ENCODE measurements around the gene SLC2A9. TPM values are rescaled to one million over a fixed set of nuclear protein-coding genes. Genes with fewer than 3 reads are reported as not detected.

SLC2A9 gene
- polyA plus RNA-seq, 1 donor from 2014 or later = not detected

- no peak overlapping the region for H3K27ac ChIP-seq (ENCODE audit: low read length)
- no peaks in the 10 kb centered on the region for H3K27me3 ChIP-seq (ENCODE audit: insufficient read depth, low read depth, low read length)
- H3K4me3 ChIP-seq (ENCODE audit: low read length) = no peak overlapping the region
- H4K20me1 ChIP-seq (ENCODE audit: insufficient read depth) = no peaks in the 10 kb centered on the region
- H3K9ac ChIP-seq (ENCODE audit: low read length) = no peak overlapping the region
- no peaks in the 10 kb centered on the region for H3F3A ChIP-seq (ENCODE audit: insufficient read depth, low read length, poor library complexity, severe bottlenecking)
- H3K4me2 ChIP-seq (ENCODE audit: low read length) = no peak overlapping the region
- H2AFZ ChIP-seq (ENCODE audit: low read depth, low read length) = no peak overlapping the region
- H3K9me3 ChIP-seq (ENCODE audit: low read length) = no peaks in the 10 kb centered on the region
- H3K36me3 ChIP-seq (ENCODE audit: insufficient read depth, low read length) = no peaks in the 10 kb centered on the region
- TF ChIP-seq CTCF (IDR thresholded peaks at IDR 0.05; ENCODE audit: poor library complexity, severe bottlenecking) (no peak), REST (IDR thresholded peaks at IDR 0.05; ENCODE audit: borderline replicate concordance) (no peak), TAF1 (IDR thresholded peaks at IDR 0.05; ENCODE audit: low read depth) (no peak), POLR2AphosphoS5 (IDR thresholded peaks at IDR 0.05) (no peak), EZH2 (IDR thresholded peaks at IDR 0.05; ENCODE audit: borderline replicate concordance, insufficient read depth, low read length, poor library complexity, severe bottlenecking) (no peak), MXI1 (conservative IDR thresholded peaks at IDR 0.05; ENCODE audit: poor library complexity, severe bottlenecking) (no peak), RAD21 (conservative IDR thresholded peaks at IDR 0.05) (no peak), EP300 (conservative IDR thresholded peaks at IDR 0.05; ENCODE audit: poor library complexity, severe bottlenecking) (no peak), SMC3 (conservative IDR thresholded peaks at IDR 0.05; ENCODE audit: poor library complexity) (no peak)
- H3K79me2 ChIP-seq (replicated peaks; ENCODE audit: insufficient read depth, low read length) = no peaks in the 10 kb centered on the region
- no peaks in the 10 kb centered on the region for H3K9me2 ChIP-seq (ENCODE audit: insufficient read depth, low read length)
Measured at GRCh38 chr4:9859810-9860209, 161.5 kb downstream of the SLC2A9 start.

- Histone ChIP-seq H3K9me3 (ENCODE audit: low read length) (peaks cover 3% of the 10 kb centered on the region), H3K4me2 (ENCODE audit: low read length) (no peak overlapping the region), H2AFZ (ENCODE audit: low read depth, low read length) (no peak overlapping the region), H3F3A (ENCODE audit: insufficient read depth, low read length, poor library complexity, severe bottlenecking) (no peaks in the 10 kb centered on the region), H3K4me3 (ENCODE audit: low read length) (no peak overlapping the region), H4K20me1 (ENCODE audit: insufficient read depth) (no peaks in the 10 kb centered on the region), H3K9me2 (ENCODE audit: insufficient read depth, low read length) (no peaks in the 10 kb centered on the region), H3K27me3 (ENCODE audit: insufficient read depth, low read depth, low read length) (no peaks in the 10 kb centered on the region), H3K79me2 (replicated peaks; ENCODE audit: insufficient read depth, low read length) (no peaks in the 10 kb centered on the region), H3K36me3 (ENCODE audit: insufficient read depth, low read length) (no peaks in the 10 kb centered on the region), H3K27ac (ENCODE audit: low read length) (no peak overlapping the region), H3K9ac (ENCODE audit: low read length) (no peak overlapping the region)
- TF ChIP-seq MXI1 (conservative IDR thresholded peaks at IDR 0.05; ENCODE audit: poor library complexity, severe bottlenecking) (no peak), REST (IDR thresholded peaks at IDR 0.05; ENCODE audit: borderline replicate concordance) (no peak), POLR2AphosphoS5 (IDR thresholded peaks at IDR 0.05) (no peak), RAD21 (conservative IDR thresholded peaks at IDR 0.05) (no peak), CTCF (IDR thresholded peaks at IDR 0.05; ENCODE audit: poor library complexity, severe bottlenecking) (no peak), SMC3 (conservative IDR thresholded peaks at IDR 0.05; ENCODE audit: poor library complexity) (no peak), TAF1 (IDR thresholded peaks at IDR 0.05; ENCODE audit: low read depth) (no peak), EZH2 (IDR thresholded peaks at IDR 0.05; ENCODE audit: borderline replicate concordance, insufficient read depth, low read length, poor library complexity, severe bottlenecking) (no peak)
Measured at GRCh38 chr4:9849538-9849920, 171.8 kb downstream of the SLC2A9 start.
